Activated CD8-positive, alpha-beta memory T cell treated with anti-CD3 and anti-CD28 coated beads, Interleukin-2, amount 50 U/mL, for 48 hours (primary cell): Measurements from ENCODE around the gene NECTIN2.
A peak's percentile ranks its signal among the peaks of the same experiment; 100 is the strongest.
"Not testable (repeated sequence)": the region's sequence is repeated elsewhere in the genome, so short reads cannot be mapped to it uniquely, and the experiment has no call there.

Experiments used
- DNase-seq: peaks from one replicate; pipeline ENCODE4 v3.0.0-alpha.2; 2020

The NECTIN2 gene

DNA sequence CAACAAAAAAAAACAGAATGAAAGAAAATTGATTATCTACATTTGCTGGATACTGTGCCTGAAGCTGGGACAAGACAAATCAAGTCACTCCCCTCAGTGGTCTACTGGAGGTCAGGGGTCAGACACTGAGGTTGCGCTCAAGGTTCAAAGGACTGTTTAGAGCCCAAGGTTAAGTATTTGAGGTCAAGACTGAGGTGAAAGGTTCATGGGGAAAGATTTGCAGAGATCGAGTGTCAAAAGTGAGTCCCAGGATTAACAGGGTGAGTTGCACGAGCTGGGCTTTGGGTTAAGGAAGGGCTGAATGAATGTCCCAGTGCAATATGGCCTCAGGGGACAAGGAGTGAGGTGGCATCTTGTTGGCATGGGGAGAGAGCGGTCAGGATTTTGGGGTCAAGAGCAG lies 41.6 kb downstream of the NECTIN2 start:
- DNase-seq: no peak

- not testable (repeated sequence) for DNase-seq
These were observed 42.2 kb downstream of the NECTIN2 start for GRCh38 chr19:44888335-44888734.

DNA sequence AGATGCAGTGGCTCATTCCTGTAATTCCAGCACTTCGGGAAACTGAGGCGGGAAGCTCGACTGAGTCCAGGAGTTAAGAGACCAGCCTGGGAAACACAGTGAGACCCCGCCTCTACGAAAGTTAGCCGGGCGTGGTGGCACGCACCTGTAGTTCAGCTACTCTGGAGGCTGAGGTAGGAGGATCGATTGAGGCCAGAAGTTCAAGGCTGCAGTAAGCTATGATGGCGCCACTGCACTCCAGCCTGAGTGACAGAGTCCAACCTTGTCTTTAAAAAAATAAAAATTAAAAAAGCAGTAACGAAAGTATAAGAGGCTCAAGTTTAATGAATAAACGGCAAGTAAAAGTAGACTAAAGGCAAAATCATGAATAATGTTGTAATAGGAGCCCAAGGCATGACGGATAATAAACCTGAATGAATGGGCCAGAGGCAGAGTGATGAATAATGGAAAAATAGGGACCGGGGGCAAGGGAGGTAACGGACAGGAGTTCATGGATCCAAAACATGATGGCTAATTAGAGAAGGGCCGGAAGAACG lies 43.8 kb downstream of the NECTIN2 start:
- DNase-seq: no peak

DNA sequence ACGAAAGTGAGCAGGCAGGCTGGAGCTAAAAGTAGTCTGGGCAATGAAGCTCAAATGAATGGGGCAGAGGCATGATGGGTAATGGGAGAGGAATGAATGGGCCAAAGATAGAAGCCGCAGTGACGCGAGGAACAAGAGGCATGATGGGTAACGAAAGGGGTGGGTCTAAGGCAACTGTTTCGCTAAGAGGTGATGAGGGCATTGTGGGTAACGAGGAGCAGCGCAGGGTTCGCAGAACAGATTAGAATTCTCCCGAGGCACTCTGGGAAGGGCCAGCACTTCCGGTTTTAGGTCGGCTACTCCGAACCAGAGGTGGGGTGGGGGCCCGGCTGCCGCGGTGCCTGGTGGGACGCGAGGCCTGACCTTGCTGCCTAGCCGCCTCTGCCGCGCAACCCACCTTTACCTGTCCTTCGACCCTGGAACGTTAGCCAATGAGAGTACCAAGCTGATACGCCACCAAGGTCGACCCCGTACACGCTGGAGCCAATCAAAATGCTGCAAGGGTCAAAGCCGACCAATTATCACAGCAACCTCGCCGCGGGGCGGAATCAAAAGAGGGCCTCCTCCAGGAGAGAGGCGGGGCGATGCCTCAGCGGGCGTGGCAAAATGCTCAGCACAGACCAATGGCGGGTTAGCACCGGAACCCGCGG lies 44.4 kb downstream of the NECTIN2 start:
- no peak for DNase-seq

GRCh38 chr19:44891016-44891882 lies 45.2 kb downstream of the NECTIN2 start, which contains the start of gene TOMM40:
TOMM40 (plus strand) TSS chr19:44891254; CDS start chr19:44891416, 162 bp downstream.
- DNase-seq: peak; percentile 99

DNA sequence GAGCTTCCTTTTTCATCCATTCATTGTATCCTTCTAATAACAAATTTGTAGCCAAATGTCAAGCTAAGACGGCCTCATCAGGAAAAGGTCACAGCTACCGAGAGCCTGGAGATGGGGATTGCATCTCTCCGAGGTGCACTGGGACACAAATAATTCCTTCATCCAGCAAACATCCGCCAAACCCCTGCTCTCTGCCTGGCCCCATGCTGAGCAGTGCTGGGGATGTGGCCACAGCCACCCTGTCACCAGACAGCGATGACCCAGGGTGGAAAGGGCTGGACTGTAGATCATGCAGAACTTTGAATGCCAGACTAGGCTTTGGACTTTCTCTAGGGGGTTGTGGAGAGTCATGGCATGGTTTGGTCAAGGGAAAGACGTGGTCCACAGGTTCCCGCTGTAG lies 46.8 kb downstream of the NECTIN2 start:
- DNase-seq: no peak

DNA sequence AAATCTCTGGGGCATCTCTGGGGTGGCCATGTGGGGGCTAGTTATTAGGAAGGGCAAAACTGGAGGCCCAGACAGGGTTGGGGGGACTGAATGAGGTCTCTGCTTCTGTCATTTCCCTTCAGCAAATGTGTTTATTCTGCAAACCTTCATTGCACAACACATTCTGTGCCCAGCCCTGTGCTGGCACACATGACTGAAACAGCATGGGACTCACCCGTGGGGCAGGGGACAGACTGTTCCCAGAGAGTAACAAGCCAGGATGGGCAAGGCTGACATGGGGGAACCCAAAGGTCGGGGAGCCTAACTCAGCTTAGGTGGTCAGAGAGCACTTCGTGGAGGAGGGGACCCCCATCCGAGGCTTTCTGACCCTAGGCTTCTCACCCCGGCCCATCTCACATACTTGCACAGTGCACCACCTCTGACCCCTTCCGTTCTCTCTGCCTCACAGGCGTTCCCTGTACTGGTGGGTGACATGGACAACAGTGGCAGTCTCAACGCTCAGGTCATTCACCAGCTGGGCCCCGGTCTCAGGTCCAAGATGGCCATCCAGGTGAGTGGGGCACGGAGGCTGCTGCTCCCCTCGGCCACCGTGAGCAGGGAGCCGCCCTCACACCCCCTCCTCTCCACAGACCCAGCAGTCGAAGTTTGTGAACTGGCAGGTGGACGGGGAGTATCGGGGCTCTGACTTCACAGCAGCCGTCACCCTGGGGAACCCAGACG lies 47.4 kb downstream of the NECTIN2 start:
- DNase-seq: no peak

DNA sequence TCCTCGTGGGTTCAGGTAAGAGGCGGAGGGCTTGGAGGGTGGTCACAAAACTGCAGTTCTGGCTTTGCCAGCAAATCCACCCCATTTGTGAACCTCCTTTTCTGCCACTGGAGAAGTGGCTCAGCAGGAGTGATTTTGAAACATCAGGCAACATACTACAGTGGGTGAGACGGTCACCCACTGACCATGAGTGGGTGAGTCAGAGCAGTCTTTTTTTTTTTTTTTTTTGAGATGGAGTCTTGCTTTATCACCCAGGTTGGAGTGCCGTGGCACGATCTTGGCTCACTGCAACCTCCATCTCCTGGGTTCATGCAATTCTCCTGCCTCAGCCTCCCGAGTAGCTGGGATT lies 47.9 kb downstream of the NECTIN2 start:
- no peak for DNase-seq

GRCh38 chr19:44894946-44895345 lies 48.8 kb downstream of the NECTIN2 start:
- no peak for DNase-seq

- no peak for DNase-seq
These were observed 51.7 kb downstream of the NECTIN2 start for GRCh38 chr19:44897835-44898234.

DNA sequence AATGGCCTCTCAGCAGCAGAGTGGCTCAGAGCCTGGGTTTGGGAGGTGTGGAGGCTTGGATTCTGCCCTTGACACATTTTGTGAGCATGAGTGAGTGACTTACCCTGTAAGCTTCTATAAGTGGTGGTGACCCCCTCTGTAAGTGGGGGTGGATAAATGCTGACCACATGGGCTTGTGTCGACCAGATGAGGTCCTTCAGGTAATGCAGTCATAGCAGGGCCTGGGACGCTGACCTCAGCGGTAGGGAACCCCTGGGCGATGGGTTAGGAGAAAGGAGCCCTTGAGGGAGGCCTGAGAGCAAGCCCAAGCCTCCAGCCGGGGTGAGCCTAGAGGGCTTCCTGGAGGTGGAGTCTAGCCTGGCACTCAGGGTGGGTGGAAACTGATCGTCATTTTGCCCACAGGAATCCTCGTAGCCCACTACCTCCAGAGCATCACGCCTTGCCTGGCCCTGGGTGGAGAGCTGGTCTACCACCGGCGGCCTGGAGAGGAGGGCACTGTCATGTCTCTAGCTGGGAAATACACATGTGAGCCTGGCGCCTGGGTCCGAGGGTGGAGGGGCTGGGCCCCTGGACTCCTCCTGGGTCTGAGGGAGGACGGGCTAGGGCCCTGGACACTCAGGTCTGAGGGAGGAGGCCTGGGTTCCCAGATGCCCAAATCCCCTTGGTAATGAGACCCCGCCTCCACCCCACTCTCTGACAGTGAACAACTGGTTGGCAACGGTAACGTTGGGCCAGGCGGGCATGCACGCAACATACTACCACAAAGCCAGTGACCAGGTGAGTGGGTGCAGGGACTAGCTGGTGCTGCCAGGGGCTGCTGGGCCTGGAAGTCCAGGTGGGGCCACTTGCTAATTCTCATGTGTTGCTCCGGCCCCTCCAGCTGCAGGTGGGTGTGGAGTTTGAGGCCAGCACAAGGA lies 54.5 kb downstream of the NECTIN2 start:
- no peak for DNase-seq

GRCh38 chr19:44903216-44903601 lies 57.1 kb downstream of the NECTIN2 start:
- DNase-seq: no peak

- peak; percentile 98 for DNase-seq
These were observed 57.7 kb downstream of the NECTIN2 start for GRCh38 chr19:44903602-44904425.

DNA sequence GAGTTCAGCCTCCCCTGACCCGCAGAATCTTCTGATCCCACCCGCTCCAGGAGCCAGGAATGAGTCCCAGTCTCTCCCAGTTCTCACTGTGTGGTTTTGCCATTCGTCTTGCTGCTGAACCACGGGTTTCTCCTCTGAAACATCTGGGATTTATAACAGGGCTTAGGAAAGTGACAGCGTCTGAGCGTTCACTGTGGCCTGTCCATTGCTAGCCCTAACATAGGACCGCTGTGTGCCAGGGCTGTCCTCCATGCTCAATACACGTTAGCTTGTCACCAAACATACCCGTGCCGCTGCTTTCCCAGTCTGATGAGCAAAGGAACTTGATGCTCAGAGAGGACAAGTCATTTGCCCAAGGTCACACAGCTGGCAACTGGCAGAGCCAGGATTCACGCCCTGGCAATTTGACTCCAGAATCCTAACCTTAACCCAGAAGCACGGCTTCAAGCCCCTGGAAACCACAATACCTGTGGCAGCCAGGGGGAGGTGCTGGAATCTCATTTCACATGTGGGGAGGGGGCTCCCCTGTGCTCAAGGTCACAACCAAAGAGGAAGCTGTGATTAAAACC lies 58.4 kb downstream of the NECTIN2 start:
- DNase-seq: peak; percentile 63

DNA sequence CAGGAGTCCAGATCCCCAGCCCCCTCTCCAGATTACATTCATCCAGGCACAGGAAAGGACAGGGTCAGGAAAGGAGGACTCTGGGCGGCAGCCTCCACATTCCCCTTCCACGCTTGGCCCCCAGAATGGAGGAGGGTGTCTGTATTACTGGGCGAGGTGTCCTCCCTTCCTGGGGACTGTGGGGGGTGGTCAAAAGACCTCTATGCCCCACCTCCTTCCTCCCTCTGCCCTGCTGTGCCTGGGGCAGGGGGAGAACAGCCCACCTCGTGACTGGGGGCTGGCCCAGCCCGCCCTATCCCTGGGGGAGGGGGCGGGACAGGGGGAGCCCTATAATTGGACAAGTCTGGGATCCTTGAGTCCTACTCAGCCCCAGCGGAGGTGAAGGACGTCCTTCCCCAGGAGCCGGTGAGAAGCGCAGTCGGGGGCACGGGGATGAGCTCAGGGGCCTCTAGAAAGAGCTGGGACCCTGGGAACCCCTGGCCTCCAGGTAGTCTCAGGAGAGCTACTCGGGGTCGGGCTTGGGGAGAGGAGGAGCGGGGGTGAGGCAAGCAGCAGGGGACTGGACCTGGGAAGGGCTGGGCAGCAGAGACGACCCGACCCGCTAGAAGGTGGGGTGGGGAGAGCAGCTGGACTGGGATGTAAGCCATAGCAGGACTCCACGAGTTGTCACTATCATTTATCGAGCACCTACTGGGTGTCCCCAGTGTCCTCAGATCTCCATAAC lies 59.5 kb downstream of the NECTIN2 start, which contains the start of gene APOE:
Gene APOE, plus strand, starts transcription at position 360 of the 724 bp plus-strand sequence. CDS start 829 bp downstream, outside the sequence.
- no peak for DNase-seq

GRCh38 chr19:44907613-44908012 lies 61.5 kb downstream of the NECTIN2 start:
- DNase-seq: no peak

GRCh38 chr19:44908074-44908835 lies 62.2 kb downstream of the NECTIN2 start:
- no peak for DNase-seq

GRCh38 chr19:44908836-44909261 lies 62.8 kb downstream of the NECTIN2 start:
- no peak for DNase-seq

DNA sequence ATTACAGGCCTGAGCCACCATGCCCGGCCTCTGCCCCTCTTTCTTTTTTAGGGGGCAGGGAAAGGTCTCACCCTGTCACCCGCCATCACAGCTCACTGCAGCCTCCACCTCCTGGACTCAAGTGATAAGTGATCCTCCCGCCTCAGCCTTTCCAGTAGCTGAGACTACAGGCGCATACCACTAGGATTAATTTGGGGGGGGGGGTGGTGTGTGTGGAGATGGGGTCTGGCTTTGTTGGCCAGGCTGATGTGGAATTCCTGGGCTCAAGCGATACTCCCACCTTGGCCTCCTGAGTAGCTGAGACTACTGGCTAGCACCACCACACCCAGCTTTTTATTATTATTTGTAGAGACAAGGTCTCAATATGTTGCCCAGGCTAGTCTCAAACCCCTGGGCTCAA lies 63.7 kb downstream of the NECTIN2 start:
- no peak for DNase-seq
